Mucosa of gallbladder (tissue), 1 donor: Measurements from ENCODE around the gene COL19A1. TPM values are rescaled to one million over a fixed set of nuclear protein-coding genes. Genes with fewer than 3 reads are reported as not detected.
"Not testable (repeated sequence)": the region's sequence is repeated elsewhere in the genome, so short reads cannot be mapped to it uniquely, and the experiment has no call there.

Experiments
- DNase-seq: peaks from one replicate; pipeline ENCODE4 v3.0.0-alpha.2; 2020; ENCODE audit warnings: low spot score
- total RNA-seq: library from RNA; stranded (reverse); gene quantifications from one replicate; pipeline ENCODE4 v1.2.1, GENCODE V29; 2021
- donor health status: DM: no; HTN: no; CAD: no.

Gene COL19A1
- 0.49 TPM for total RNA-seq

DNA sequence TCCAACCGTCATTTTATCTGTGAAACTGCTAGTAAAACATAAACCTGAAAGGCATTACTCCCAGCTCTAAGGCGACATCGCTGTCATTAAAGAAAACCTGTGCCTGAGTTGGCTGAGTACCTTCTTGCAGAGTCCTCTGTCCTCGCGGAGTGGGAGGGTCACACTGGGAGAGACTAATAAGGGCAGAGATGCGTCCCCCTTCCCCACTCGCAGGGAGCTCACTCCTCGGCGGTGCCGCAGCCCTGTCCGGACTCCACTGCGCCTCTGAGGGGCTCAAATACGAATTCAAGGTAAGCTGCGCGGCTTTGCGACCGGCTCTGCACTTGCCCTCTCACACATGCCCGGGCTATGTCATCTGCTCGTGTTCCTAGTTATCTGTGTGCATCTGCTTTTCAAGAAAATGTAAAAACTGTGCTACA is at the start of gene COL19A1:
Gene COL19A1 (plus strand): TSS at position 206 of the 419 bp plus-strand sequence. CDS start 13,012 bp downstream, outside the sequence.
- DNase-seq: no peak

DNA sequence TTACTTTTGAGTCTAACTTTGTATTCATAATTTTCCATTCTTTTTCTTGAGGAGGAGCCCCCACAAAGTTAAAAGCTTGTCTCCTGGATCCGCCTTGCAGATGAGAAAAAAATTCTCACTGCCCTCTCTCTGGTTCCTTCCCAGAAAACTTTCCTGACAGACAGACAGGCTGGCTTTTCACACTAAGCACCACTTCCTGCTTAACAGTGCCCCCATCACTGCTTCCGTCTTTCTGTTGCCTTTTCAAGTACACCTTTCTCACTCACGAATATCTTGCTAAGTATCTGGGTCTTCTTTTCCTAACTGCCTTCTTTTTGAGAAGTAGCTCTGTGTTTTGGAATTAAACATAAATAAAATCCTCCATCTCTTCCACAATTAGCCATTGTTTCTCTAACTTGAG is 49.8 kb upstream of the COL19A1 start:
- DNase-seq: no peak

DNA sequence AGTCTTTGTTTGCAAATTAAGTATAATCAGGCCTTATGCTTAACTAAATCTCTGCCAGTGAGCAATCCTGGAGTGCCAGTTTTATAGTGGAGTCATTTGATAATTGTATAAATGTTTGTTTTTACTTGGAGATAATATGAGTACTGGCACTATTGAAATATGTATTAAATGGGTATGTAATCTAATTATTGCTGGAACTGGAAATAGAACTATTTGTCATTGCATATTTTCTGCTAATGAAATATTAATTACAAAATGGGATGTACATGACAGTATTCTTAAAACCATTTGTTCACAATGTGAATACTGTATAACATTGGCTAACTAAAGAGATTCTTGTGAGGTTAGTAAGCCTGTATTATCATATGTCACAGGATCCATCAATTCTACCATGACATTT is 49.0 kb upstream of the COL19A1 start:
- no peak for DNase-seq

DNA sequence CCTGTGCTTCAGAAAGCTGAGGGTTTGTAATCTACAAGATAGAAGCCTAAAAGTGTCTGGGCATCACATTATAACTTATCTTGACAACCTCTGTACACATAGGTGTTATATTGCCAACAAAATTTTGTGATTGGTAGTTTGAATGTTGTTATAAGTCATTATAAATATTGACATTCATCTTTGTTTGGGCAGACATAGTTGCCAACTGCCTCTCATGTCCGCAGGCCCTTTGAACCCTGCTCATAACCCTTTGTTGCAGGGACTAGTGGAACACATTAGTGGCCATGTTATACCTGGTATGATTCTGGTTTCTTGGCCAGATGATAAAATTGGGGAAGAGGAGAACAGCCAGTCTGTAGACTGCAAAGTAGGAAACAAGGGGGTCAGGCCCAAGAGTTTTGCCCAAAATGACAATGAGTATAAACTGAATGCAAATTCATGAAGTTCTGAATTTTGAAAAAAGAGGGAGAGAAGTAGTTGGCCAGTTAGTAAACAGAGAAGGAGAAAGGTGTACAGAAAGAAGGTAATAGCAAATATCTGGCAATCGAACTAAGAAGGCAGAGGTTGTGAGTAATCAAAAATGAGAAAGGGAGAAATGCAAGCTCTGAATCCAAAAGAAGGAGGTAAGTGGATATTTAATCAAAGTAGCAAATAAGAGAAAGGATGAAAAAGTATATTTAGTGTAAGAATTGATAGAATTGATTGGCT is 48.0 kb upstream of the COL19A1 start:
- DNase-seq: no peak

DNA sequence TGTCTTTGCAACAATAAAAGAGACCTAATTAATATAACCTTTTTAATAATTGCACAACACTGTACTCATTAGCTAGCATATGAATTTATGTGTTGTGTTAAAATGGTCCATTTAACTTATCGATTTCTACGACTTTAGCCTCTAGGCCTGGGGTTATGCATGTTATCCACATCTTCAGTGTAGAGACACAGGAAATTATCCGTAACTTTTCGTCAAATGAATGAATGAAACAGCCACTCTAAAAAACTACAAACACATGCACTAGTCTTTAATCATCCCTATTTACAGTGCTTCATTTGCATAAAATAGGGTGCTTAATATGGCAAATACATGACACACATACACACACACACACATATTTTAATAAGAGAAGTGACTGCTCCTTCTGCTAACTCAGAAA is 47.2 kb upstream of the COL19A1 start:
- no peak for DNase-seq

DNA sequence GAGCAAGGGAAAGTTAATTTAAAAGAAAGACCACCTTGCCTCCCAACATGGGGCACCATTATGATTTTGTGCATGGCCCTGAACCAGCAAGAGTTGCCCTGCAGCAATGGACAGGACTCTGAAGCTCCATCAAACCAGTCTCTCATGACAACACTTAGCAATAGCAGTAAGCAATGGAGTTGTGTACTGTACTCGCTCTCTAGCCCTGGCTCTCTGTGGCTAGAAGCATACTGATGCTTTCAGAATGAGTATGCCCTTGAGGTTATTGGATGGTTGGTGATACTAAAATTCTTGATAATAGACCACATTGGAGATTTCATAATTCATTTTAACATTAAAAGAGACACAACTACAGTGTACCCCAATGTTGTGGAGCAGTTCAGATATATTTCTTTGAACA is 46.3 kb upstream of the COL19A1 start:
- DNase-seq: no peak

DNA sequence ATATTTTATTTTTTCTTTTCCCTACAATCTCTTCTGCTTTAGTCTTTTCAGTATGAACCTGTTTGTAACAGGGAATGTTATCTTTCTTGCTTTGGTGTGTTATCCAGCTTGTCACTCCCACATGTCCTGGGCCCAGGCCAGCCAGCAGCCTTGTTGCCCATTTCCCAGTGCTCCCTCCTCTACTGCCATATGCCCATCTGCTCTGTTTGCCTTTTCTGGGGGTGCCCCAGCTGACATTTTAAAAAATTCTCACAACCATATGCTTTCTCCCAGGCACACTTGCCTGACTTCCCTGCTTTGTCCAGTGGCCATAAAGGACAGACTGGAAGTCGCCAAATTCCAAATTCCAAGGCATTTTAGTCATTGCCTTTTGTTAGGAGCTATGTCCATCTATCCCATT is 45.9 kb upstream of the COL19A1 start:
- no peak for DNase-seq

DNA sequence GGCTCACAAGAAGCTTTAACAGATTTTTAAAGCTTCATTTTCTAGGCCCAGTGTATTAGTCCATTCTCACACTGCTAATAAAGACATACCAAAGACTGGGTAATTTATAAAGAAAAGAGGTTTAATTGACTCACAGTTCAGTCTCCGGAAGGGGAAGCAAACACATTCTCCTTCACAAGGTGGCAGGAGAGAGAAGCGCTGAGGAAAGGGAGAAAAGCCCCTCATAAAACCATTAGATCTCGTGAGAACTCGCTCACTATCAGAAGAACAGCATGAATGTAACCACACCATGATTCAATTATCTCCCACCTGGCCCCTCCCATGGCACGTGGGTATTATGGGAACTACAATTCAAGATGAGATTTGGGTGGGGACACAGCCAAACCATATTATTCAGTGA is 42.0 kb upstream of the COL19A1 start:
- DNase-seq: not testable (repeated sequence)

DNA sequence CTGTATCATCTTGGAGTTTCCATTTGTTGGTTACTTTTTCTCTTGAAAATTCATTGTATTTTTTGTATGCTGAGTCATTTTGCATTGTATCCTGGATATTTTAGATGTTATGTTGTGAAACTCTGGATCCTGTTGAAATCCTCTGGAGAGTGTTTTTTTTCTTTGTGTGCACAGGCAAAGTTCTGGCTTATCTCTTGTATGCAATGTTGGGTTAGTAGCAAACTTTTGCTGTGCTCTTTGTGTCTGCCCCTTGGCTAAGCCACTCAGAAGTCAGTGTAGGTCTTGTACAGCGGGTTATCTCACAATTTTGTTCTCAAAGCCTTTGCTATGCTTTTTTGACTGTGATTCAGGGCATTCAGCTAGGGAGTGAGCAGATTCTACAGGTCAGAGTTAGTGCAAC is 40.5 kb upstream of the COL19A1 start:
- no peak for DNase-seq

DNA sequence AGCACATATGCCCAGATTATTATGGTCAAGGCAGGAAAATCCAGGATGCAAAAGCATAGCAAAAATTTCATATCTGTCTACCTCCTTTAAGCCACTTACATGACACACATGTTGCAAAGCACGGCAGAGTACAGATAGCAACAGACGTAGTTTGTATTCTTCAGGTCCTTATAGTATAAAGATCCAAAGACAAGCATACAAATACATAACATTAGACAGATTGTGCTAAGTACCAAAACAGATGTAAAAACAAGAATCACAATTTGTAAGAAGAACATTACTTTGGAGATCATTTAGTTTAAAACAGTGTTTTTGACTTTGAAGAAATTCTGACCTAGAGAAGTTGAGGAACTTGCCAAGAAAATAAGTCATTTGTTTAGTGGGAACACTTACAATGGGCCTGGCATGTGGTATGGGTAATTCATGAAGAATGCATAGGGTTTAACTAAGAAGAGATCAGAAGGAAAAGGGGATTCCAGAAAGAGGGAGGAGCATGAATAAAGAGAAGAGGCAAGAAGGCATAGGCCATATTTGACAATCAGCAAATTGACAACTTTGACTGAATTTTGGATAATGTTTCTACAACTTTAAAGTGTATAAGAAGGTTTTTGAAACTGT is 39.0 kb upstream of the COL19A1 start:
- no peak for DNase-seq

DNA sequence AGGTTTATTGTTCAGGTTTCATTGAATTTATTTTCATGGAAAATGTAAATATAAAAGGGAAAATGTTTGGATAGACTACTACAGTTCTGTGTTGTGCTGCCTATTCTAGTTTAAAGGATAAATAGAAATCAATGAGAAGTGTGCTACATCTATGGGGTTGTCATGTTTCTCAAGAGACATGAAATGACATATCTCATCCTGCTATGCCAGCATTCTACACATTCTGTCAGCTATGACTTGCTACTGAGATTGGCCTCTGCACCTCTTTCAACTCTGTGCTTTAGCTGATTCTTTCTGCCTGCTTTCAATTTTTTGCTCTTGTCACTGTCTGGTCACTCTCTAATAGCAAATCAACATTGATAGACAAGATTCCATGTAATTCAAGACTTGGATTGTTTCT is 33.8 kb upstream of the COL19A1 start:
- DNase-seq: no peak

DNA sequence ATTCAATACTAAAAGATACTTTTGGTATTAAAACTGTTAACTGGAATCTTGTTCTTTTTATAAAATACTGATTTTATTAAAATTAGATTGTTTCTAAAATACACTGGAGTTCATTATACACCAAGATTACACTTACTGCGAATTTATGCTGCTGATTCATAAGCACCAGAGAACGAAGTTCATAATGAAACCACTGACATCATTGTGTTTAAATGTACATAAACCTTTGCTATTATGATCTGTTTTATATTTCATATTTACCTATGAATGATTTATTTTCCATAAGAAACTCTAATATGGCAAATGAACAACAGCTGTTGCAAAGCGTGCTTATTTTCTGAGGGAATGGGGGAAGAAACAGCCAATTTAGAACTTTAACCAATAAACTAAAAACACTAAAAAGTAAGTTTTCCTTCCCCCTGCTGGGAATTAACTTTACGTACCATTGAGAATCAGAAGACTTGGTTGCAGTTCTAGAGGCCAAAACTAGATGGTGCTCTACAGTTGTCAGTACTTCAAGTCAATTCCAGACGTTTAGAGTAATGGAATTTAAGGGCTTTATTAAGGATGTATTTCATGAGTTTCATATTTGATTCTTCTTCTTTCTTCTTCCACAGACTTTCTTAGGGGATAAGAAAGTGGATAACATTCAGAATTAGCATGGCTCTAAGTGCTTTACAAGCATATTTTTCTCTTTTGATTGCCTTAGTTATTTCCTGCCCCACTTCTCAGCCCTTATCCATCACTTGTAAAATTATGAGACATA is 30.8 kb upstream of the COL19A1 start:
- peak; percentile 46 for DNase-seq

DNA sequence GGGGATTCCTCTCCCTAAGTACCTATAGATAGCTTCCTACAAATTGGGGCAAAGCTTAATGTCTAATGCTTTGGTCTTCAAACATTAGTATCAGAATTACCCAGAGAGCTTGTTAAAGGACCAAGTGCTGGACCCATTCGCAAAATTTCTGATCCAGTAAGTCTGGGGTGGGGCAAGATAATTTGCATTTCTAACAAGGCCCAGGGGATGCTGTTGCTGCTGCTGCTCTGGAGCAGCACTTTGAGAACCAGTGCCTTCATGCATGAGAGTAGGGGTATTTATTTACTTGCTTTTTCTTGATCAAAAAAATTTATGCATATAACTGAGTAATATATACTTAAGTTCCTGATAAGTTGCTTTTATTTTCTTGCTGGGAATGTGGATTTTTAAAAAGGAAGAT is 24.5 kb upstream of the COL19A1 start:
- no peak for DNase-seq

DNA sequence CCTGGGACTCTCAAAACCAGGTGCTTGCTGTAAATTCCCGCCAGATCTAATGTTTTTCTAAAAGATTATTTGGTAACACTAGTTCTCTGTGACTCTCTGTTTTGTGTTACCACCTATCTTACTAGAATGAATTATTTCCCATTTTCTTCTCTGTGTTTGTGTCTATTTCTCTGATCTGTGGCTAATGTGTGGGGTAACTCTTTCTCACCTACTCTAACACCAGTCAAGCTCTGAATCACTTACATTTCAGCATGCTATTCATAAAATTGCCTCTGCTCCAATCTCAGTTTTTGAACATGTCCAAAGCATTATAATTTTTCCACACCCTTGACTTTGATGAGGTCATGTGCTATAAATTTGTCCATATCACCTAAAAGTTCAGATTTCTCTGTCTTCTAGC is 23.2 kb upstream of the COL19A1 start:
- DNase-seq: no peak

DNA sequence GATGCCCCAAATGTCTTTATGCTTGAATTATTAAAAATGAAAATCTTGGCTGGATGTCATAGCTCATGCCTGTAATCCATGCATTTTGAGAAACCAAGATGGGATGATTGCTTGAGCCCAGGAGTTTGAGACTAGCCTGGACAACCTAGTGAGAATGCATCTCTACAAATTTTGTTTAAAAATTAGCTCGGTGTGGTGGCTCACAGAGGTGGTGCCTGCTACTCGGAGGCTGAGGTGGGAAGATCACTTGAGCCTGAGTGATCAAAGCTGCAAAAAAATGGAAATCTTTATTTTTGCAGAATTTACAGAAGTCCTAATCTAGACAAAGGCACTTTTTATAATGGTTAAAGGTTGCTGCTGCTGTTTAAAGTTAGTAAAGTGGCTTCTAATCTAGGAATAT is 20.0 kb upstream of the COL19A1 start:
- no peak for DNase-seq

DNA sequence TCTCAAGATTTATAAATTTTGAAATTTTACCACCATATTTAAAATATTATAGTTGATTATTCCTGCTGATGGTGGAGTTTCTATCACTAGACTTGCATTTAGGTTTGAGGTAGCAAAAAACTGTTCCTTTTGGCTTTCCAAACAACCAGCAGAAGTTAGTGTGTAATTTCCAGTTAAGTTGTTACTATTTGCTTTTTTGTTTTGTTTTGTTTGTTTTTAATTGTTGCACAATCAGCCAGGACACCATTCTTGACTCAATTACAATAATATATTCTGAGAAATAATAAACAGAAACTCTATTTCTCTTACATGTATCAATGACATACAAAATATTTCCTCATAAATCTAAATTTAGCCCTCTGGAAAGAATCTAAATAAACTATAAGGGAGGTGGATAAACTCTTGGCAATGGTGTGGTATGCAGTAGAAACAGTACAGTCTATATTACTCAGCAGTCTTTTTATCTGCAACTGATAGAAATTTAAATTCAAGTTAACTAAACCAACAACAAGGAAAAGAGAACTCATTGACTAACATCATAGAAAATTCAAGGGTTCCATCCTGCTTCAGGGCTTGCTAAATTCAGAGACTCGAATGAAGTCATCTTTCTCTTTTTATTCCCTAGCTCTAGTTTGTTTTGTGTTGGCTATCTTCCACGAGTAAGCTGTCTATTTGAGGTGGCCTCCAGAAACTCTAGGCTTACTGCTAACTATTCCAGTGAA is 19.4 kb upstream of the COL19A1 start:
- DNase-seq: no peak

DNA sequence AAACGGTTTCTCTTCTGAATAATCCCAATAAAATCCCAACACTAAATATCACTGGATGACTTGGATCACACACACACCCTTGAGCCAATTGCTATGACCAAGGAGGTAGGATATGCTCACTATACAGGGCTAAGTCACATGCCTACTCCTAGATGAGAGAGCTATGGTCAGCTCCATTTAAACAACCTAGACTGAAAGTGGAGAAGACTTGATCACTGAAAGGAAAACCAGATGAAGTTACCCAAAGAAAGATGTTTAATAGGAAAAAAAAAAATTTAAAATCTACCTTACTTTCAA is 18.9 kb upstream of the COL19A1 start:
- DNase-seq: no peak

DNA sequence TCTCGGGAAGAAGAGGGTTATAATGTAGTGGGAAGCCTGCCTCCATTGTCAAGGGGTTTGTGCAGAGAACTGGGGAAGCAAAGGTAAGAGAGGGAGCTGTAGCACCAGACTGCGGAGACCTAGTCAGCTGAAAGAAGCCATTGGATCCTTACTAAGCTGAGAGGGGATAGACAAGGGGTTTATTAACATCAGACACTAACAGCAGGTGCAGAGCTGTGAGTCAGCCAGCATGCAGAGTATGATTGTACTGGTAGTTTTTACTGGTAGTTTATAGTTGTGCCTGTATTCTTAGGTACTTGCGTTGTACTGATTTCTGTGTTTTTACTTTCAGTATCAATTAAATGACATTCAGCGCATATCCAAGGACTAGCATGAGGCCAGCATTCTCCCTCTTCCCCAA is 17.8 kb upstream of the COL19A1 start:
- DNase-seq: no peak

DNA sequence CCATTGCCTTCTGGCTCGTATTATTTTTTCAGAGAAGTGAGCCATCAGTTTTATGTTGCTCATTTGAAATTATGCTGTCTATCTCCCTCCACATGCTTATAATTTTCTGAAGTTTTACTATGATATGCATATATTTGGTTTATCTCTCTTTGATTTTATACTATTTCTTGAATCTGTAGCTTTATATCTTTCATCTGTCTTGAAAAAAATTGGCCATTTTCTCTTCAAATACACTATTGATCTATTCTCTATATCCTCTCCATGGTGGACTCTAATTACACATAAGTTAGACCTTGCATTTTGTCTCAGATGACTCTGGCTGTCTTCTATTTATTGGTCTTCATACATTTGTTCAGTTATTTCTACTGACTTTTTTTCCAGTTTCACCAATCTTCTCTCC is 13.7 kb upstream of the COL19A1 start:
- DNase-seq: no peak

DNA sequence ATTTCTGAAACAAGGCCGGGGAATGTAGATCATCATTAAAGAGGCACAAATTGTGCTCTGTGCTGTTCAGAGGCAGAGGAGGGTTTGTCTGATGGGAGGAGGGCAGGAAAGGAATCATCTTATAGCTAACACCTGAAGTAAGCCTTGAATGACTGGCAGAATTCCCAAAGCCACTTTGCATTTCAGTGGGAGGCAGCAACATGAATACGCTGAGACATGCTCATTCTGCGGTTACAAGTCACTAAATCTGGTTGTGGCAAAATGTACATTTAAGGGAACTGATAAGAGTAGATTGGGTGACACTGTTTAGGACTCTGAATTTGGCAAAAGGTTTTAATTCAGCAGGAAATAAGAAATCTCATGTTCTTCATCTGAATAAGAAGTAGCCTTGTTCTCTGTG is 4.4 kb upstream of the COL19A1 start:
- DNase-seq: no peak

DNA sequence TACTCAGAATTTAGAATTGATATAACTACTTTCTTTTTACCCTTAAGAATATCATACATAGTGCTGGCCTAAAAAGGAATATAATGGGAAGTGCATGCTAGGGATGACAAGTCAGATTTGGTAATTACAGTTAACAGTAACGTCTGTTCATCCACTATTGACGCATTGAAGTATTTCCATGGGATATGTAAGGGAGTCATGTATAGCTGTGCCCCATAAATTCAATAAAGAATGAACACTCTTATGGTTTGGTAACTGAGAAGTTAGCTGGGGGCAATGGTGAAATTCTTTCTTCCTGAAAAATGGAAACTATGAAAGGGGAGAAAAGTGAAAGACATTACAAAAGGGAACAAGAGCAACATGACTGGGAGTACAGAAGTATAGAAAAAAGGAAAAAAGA is 2.6 kb upstream of the COL19A1 start:
- no peak for DNase-seq

DNA sequence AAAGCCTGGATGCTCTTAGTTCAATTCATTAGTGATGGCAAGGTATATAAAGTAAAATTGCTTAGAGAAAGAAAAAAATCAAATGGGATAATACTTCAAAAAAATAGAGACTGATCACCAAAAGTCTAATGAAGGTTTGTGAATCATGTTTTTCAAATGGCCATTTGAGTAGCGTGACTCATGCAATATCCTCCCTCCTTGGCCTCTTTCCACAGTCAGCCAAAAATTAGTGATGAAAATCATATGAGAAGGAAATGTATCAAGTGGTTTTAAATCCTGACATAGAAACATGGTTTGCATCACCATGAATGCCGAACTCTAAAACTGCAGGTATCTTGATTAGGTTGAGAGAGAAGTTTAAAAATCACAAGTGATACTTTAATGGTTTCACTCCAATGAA is 1.2 kb upstream of the COL19A1 start:
- no peak for DNase-seq
